HepG2 (cell line): ENCODE measurements around the gene SNX24. TPM values are rescaled to one million over a fixed set of nuclear protein-coding genes. Genes with fewer than 3 reads are reported as not detected.

Source experiments
- ASH2L ChIP-seq: fragments of 300-600, 200-600 bp; sonication (generic); IDR thresholded peaks from 2 replicates; pipeline ENCODE4 v1.7.0; 2017; ENCODE audit warnings: low read depth, mild to moderate bottlenecking, moderate library complexity, mixed read lengths, low read length; ENCODE audit not compliant: insufficient read length
- CCDC6 ChIP-seq: sonication (generic); formaldehyde crosslinking; IDR thresholded peaks from 2 replicates; pipeline ENCODE4 v1.8.1; 2022; ENCODE audit warnings: mild to moderate bottlenecking, missing genetic modification reagents, moderate library complexity
- CENPX ChIP-seq: sonication (generic); formaldehyde crosslinking; IDR thresholded peaks from 2 replicates; pipeline ENCODE4 v1.9.0; 2021; ENCODE audit warnings: mild to moderate bottlenecking, missing genetic modification reagents, moderate library complexity
- DR1 ChIP-seq: sonication (generic); formaldehyde crosslinking; IDR thresholded peaks from 2 replicates; pipeline ENCODE4 v1.8.0; 2021; ENCODE audit warnings: mild to moderate bottlenecking, missing genetic modification reagents, inconsistent platforms
- HOXA5 ChIP-seq: sonication (generic); formaldehyde crosslinking; IDR thresholded peaks from 2 replicates; pipeline ENCODE4 v1.4.0; 2020; ENCODE audit warnings: missing genetic modification reagents
- HOXD1 ChIP-seq: sonication (generic); formaldehyde crosslinking; IDR thresholded peaks from 2 replicates; pipeline ENCODE4 v1.5.0; 2020; ENCODE audit warnings: missing genetic modification reagents
- ISL2 ChIP-seq: sonication (generic); formaldehyde crosslinking; IDR thresholded peaks from 2 replicates; pipeline ENCODE4 v1.5.0; 2020; ENCODE audit warnings: missing genetic modification reagents
- KDM1A ChIP-seq: IDR thresholded peaks from 2 replicates; pipeline ENCODE4 v1.6.1; 2016; ENCODE audit warnings: missing compliant biosample characterization
- KDM6A ChIP-seq: IDR thresholded peaks from 2 replicates; pipeline ENCODE4 v1.6.1; 2016; ENCODE audit warnings: low read depth
- MEF2D ChIP-seq: sonication (generic); formaldehyde crosslinking; IDR thresholded peaks from 2 replicates; pipeline ENCODE4 v1.5.1; 2020; ENCODE audit warnings: mild to moderate bottlenecking, missing genetic modification reagents
- MIXL1 ChIP-seq: IDR thresholded peaks from 2 replicates; pipeline ENCODE4 v1.6.1; 2016
- NFIB ChIP-seq: sonication (generic); formaldehyde crosslinking; IDR thresholded peaks from 2 replicates; pipeline ENCODE4 v1.9.0; 2021; ENCODE audit warnings: missing genetic modification reagents, mild to moderate bottlenecking, borderline replicate concordance
- NR2F1 ChIP-seq, 2 experiments: fragments of 450-650 bp in 1 of 2; formaldehyde crosslinking in 1 of 2; IDR thresholded peaks; 2 replicates each; pipeline versions ENCODE4 v1.5.0 to v1.6.1; 2016 to 2020; ENCODE audit warnings: mild to moderate bottlenecking in 1 of 2, missing compliant biosample characterization in 1 of 2, missing genetic modification reagents in 1 of 2, moderate library complexity in 1 of 2
- NR2F2 ChIP-seq: IDR thresholded peaks from 2 replicates; pipeline ENCODE4 v1.6.1; 2012; ENCODE audit warnings: low read depth, inconsistent platforms, borderline replicate concordance
- PHF5A ChIP-seq: IDR thresholded peaks from one replicate; pipeline ENCODE4 v1.6.1; 2018; ENCODE audit warnings: low read depth, missing genetic modification reagents; ENCODE audit not compliant: unreplicated experiment
- SOX5 ChIP-seq: IDR thresholded peaks from 2 replicates; pipeline ENCODE4 v1.6.1; 2016; ENCODE audit warnings: borderline replicate concordance
- TCF7 ChIP-seq: sonication (generic); IDR thresholded peaks from 2 replicates; pipeline ENCODE4 v1.6.1; 2016; ENCODE audit warnings: antibody characterized with exemption, low read depth
- ZNF331 ChIP-seq: sonication (generic); formaldehyde crosslinking; IDR thresholded peaks from 2 replicates; pipeline ENCODE4 v1.4.0; 2020; ENCODE audit warnings: missing genetic modification reagents
- ZNF572 ChIP-seq: sonication (generic); formaldehyde crosslinking; IDR thresholded peaks from 2 replicates; pipeline ENCODE4 v1.5.1; 2020; ENCODE audit warnings: mild to moderate bottlenecking, missing genetic modification reagents
- ZNF577 ChIP-seq: sonication (generic); formaldehyde crosslinking; IDR thresholded peaks from 2 replicates; pipeline ENCODE4 v1.4.0; 2020; ENCODE audit warnings: mild to moderate bottlenecking, low read depth, missing genetic modification reagents, borderline replicate concordance
- ZNF614 ChIP-seq: IDR thresholded peaks from 2 replicates; pipeline ENCODE4 v1.6.1; 2018; ENCODE audit warnings: missing biosample characterization, missing genetic modification reagents, inconsistent platforms, borderline replicate concordance
- ZNF83 ChIP-seq: sonication (generic); formaldehyde crosslinking; IDR thresholded peaks from 2 replicates; pipeline ENCODE4 v1.4.0; 2020; ENCODE audit warnings: missing genetic modification reagents, mild to moderate bottlenecking, borderline replicate concordance
- ZNF841 ChIP-seq: sonication (generic); formaldehyde crosslinking; IDR thresholded peaks from 2 replicates; pipeline ENCODE4 v1.8.1; 2023; ENCODE audit warnings: missing genetic modification reagents, borderline replicate concordance
- polyA plus RNA-seq, 8 experiments: library from polyadenylated mRNA; depleted of rRNA in 3 of 8; stranded (reverse) in 7 of 8; unstranded in 1 of 8; fragments of >200 nt; fragmentation: Illumina TruSeq in 4 of 8; extraction: Trizol in 4 of 8; gene quantifications; 2 replicates each; pipeline versions ENCODE4 v1.2.1 to v1.2.3, GENCODE V29; 2011 to 2016; ENCODE audit warnings: low read depth in 4 of 8, missing spikeins in 1 of 8, mixed read lengths in 1 of 8; ENCODE audit not compliant: insufficient read depth in 1 of 8
- total RNA-seq, 5 experiments: library from RNA; depleted of rRNA; stranded (reverse); fragments of >200 nt; fragmentation: Illumina TruSeq; extraction: Trizol; gene quantifications; 2 replicates each; pipeline ENCODE4 v1.2.3, GENCODE V29; 2016; ENCODE audit warnings: low read depth in 1 of 5
- TF ChIP-seq, protein P1 (sequence below): sonication (generic); formaldehyde crosslinking; conservative IDR thresholded peaks from 2 replicates; pipeline ENCODE4 v1.5.0; 2020; ENCODE audit warnings: missing genetic modification reagents
- TF ChIP-seq, protein P2 (sequence below): IDR thresholded peaks from 2 replicates; pipeline ENCODE4 v1.6.1; 2012; ENCODE audit warnings: low read depth, low read length, improper control_type of control experiment
- TF ChIP-seq, protein P3 (sequence below): sonication (generic); formaldehyde crosslinking; IDR thresholded peaks from 2 replicates; pipeline ENCODE4 v1.5.0; 2020; ENCODE audit warnings: mild to moderate bottlenecking, missing genetic modification reagents
- TF ChIP-seq, protein P4 (sequence below): sonication (generic); formaldehyde crosslinking; IDR thresholded peaks from 2 replicates; pipeline ENCODE4 v1.4.0; 2020; ENCODE audit warnings: missing genetic modification reagents

Gene SNX24
- total and polyA plus RNA-seq, 2 of the 13 experiments (the other 11 are each of a cell fraction or from before 2014, with no cell fraction given) = 7.2 to 23.7 TPM

DNA sequence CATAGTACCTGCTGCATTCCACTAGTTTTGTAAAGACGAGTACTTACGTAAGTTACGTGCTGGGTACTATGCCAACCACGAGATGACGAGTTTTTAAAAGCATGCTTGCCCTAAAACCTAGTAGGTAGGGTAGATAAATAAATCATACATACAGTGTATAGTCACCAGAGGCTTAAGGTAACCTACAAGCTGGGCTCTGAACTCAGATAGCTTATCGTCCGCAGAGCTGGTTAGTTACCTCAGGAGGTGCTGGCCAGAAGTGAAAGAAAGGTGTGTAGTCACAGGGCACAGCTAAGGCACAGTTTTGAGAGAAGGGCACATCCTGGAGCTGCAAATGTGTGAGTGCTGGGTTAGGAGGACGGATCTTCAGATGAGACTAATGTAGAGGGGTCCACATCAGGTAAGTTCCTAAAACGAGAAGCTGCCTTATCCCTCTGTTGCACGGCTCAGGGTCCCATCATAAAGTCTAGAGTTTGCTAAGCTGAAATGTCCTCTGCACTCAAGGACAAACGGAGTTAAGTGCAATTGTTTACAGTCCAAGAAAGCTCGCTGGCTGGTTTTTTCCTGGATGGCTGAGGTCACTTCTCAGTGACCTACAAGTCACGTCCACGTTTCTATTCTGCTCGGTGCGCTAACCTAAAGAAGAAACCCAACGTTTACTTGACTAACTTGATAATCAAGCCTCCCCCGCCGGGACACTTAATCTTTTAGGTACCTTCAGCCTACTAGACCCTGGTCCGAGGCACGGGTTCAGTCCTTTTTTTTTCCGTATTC lies 1.1 kb upstream of the SNX24 start (continued):
- TF ChIP-seq SOX5 (no peak), KDM6A (no peak), ZNF841 (CRISPR knock-in tag) (no peak), CCDC6 (CRISPR knock-in tag) (no peak), ASH2L (no peak), ZNF331 (peak; percentile 8; the same call in 1 of the 2 replicates), HOXA5 (no peak), NR2F1 (CRISPR knock-in tag; IDR thresholded peaks at IDR 0.05) (peak; percentile 59 to 69; a peak in 3 of 4 replicates), DR1 (no peak), PHF5A (CRISPR knock-in tag) (peak; percentile 14), MEF2D (CRISPR knock-in tag) (no peak), KDM1A (CRISPR knock-in tag) (no peak), TCF7 (no peak), HOXD1 (CRISPR knock-in tag) (no peak), ZNF577 (no peak), ISL2 (CRISPR knock-in tag) (no peak), MIXL1 (CRISPR knock-in tag) (0 out of 2 replicates have a peak, but pooled peaks have one; percentile 18), ZNF614 (CRISPR knock-in tag) (peak; percentile 41; the same call in 1 of the 2 replicates), CENPX (no peak), NFIB (CRISPR knock-in tag) (no peak), NR2F2 (0 out of 2 replicates have a peak, but pooled peaks have one; percentile 19), ZNF83 (no peak), ZNF572 (CRISPR knock-in tag) (no peak)
- TF ChIP-seq, protein P1, sequence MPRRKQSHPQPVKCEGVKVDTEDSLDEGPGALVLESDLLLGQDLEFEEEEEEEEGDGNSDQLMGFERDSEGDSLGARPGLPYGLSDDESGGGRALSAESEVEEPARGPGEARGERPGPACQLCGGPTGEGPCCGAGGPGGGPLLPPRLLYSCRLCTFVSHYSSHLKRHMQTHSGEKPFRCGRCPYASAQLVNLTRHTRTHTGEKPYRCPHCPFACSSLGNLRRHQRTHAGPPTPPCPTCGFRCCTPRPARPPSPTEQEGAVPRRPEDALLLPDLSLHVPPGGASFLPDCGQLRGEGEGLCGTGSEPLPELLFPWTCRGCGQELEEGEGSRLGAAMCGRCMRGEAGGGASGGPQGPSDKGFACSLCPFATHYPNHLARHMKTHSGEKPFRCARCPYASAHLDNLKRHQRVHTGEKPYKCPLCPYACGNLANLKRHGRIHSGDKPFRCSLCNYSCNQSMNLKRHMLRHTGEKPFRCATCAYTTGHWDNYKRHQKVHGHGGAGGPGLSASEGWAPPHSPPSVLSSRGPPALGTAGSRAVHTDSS = no peak
- TF ChIP-seq, protein P2, sequence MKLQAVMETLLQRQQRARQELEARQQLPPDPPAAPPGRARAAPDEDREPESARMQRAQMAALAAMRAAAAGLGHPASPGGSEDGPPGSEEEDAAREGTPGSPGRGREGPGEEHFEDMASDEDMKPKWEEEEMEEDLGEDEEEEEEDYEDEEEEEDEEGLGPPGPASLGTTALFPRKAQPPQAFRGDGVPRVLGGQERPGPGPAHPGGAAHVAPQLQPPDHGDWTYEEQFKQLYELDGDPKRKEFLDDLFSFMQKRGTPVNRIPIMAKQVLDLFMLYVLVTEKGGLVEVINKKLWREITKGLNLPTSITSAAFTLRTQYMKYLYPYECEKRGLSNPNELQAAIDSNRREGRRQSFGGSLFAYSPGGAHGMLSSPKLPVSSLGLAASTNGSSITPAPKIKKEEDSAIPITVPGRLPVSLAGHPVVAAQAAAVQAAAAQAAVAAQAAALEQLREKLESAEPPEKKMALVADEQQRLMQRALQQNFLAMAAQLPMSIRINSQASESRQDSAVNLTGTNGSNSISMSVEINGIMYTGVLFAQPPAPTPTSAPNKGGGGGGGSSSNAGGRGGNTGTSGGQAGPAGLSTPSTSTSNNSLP = no peak
- TF ChIP-seq, protein P3, sequence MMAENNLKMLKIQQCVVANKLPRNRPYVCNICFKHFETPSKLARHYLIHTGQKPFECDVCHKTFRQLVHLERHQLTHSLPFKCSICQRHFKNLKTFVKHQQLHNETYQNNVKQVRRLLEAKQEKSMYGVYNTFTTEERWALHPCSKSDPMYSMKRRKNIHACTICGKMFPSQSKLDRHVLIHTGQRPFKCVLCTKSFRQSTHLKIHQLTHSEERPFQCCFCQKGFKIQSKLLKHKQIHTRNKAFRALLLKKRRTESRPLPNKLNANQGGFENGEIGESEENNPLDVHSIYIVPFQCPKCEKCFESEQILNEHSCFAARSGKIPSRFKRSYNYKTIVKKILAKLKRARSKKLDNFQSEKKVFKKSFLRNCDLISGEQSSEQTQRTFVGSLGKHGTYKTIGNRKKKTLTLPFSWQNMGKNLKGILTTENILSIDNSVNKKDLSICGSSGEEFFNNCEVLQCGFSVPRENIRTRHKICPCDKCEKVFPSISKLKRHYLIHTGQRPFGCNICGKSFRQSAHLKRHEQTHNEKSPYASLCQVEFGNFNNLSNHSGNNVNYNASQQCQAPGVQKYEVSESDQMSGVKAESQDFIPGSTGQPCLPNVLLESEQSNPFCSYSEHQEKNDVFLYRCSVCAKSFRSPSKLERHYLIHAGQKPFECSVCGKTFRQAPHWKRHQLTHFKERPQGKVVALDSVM (CRISPR knock-in tag) = no peak
- TF ChIP-seq, protein P4, sequence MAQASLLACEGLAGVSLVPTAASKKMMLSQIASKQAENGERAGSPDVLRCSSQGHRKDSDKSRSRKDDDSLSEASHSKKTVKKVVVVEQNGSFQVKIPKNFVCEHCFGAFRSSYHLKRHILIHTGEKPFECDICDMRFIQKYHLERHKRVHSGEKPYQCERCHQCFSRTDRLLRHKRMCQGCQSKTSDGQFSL (CRISPR knock-in tag) = no peak
